ENCODE data around the gene CTSO.

DNA sequence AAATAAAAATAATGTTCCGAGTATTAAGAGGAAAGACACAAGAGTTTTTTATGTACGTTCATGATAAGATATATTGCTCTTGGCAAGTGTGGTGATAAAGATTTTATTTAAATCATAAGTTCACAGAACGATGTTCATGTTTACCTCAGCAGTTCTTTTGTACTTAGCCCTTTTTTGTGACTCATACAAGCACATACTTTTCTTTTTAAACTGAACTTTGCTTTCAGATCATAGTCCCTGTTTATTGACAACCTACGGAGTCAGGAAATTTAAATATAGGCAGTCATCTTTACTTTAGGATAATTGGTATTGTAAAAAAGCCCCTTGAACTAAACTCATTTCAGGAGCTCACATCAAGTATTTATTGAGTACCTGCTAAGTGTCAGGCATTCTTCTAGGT, 1.3 kb upstream of the CTSO start:
- TF ChIP-seq POLR2AphosphoS5 (IDR thresholded peaks at IDR 0.05; ENCODE audit: low read depth, low read length) = no peak
- TF ChIP-seq POLR2A (IDR thresholded peaks at IDR 0.05; ENCODE audit: low read depth, low read length) = no peak
- TF ChIP-seq TAF1 (IDR thresholded peaks at IDR 0.05; ENCODE audit: borderline replicate concordance, low read depth, low read length) = no peak
